ENCODE results near the gene RAET1G. TPM values are rescaled to one million over a fixed set of nuclear protein-coding genes. Genes with fewer than 3 reads are reported as not detected.
A peak's percentile ranks its signal among the peaks of the same experiment; 100 is the strongest.

Gene RAET1G
- total and polyA plus RNA-seq, 2 of the 13 experiments (the other 11 are each of a cell fraction or from before 2014, with no cell fraction given): not detected

DNA sequence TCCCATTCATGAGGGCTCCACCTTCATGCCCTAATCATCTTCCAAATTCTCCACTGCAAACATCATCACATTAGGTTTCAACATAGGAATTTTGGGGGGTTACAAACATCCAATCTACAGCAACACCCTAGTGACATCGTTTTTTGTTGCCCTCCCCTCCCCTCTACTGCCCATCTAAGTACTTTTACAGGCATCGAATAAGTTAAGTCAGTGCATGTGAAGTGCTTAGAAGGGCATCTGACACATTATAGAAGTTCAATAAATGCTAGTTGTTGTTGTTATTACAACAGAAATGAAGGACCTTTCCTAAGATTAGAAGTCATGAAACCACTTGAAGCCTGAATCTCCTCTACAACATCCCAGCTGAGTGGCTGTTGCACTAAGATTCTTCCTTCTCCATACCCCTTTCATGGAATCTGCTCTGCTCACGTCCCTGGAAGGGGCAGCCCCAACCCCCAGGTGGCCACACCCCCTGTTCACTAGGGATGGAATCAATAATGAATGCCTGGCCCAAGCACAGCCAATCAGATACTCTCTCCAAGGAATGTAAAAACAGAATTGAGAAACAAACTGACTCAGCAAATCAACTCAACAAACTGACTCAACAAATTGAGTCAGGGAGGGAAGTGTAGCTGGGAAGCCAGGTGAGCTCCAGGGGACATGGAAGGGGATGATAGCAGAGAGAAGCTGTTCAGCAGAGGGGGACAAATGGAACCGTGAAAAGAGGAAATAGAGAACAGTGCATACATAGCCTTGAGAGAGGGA is 54.9 kb downstream of the RAET1G start (continued):
- TF ChIP-seq, protein P1, sequence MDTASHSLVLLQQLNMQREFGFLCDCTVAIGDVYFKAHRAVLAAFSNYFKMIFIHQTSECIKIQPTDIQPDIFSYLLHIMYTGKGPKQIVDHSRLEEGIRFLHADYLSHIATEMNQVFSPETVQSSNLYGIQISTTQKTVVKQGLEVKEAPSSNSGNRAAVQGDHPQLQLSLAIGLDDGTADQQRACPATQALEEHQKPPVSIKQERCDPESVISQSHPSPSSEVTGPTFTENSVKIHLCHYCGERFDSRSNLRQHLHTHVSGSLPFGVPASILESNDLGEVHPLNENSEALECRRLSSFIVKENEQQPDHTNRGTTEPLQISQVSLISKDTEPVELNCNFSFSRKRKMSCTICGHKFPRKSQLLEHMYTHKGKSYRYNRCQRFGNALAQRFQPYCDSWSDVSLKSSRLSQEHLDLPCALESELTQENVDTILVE (CRISPR knock-in tag; IDR thresholded peaks at IDR 0.05): no peak
- no peak for TF ChIP-seq ZKSCAN1 (IDR thresholded peaks at IDR 0.05; ENCODE audit: low read length)
- TF ChIP-seq CBX1 (IDR thresholded peaks at IDR 0.05; ENCODE audit: low read depth): no peak
- TF ChIP-seq SALL1 (CRISPR knock-in tag; IDR thresholded peaks at IDR 0.05): no peak
- peak; percentile 33; the same call in 1 of the 2 replicates for TF ChIP-seq RFX5 (IDR thresholded peaks at IDR 0.05; ENCODE audit: low read depth, low read length)
- peak; percentile 9; the same call in 1 of the 2 replicates for TF ChIP-seq ELF1 (CRISPR knock-in tag; IDR thresholded peaks at IDR 0.05)
- TF ChIP-seq FOXP1 (IDR thresholded peaks at IDR 0.05): no peak
- peak; percentile 51; the same call in 1 of the 2 replicates for TF ChIP-seq FOXP1 (CRISPR knock-in tag; IDR thresholded peaks at IDR 0.05)
- 0 out of 2 replicates have a peak, but pooled peaks have one; percentile 38 for TF ChIP-seq NFE2L2 (IDR thresholded peaks at IDR 0.05; ENCODE audit: low read length)
- TF ChIP-seq, protein P2, sequence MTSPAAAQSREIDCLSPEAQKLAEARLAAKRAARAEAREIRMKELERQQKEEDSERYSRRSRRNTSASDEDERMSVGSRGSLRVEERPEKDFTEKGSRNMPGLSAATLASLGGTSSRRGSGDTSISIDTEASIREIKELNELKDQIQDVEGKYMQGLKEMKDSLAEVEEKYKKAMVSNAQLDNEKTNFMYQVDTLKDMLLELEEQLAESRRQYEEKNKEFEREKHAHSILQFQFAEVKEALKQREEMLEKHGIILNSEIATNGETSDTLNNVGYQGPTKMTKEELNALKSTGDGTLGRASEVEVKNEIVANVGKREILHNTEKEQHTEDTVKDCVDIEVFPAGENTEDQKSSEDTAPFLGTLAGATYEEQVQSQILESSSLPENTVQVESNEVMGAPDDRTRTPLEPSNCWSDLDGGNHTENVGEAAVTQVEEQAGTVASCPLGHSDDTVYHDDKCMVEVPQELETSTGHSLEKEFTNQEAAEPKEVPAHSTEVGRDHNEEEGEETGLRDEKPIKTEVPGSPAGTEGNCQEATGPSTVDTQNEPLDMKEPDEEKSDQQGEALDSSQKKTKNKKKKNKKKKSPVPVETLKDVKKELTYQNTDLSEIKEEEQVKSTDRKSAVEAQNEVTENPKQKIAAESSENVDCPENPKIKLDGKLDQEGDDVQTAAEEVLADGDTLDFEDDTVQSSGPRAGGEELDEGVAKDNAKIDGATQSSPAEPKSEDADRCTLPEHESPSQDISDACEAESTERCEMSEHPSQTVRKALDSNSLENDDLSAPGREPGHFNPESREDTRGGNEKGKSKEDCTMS (CRISPR knock-in tag; conservative IDR thresholded peaks at IDR 0.05): no peak
- TF ChIP-seq ZNF317 (CRISPR knock-in tag; IDR thresholded peaks at IDR 0.05): no peak
- 0 out of 2 replicates have a peak, but pooled peaks have one; percentile 28 for TF ChIP-seq ONECUT2 (CRISPR knock-in tag; IDR thresholded peaks at IDR 0.05)
- no peak for TF ChIP-seq SRSF9 (IDR thresholded peaks at IDR 0.05; ENCODE audit: borderline replicate concordance, insufficient read depth, low read depth, low read length, poor library complexity, severe bottlenecking)
- no peak for TF ChIP-seq ZNF513 (CRISPR knock-in tag; conservative IDR thresholded peaks at IDR 0.05)
- TF ChIP-seq RFXAP (CRISPR knock-in tag; IDR thresholded peaks at IDR 0.05; ENCODE audit: borderline replicate concordance): no peak
- TF ChIP-seq, protein P3, sequence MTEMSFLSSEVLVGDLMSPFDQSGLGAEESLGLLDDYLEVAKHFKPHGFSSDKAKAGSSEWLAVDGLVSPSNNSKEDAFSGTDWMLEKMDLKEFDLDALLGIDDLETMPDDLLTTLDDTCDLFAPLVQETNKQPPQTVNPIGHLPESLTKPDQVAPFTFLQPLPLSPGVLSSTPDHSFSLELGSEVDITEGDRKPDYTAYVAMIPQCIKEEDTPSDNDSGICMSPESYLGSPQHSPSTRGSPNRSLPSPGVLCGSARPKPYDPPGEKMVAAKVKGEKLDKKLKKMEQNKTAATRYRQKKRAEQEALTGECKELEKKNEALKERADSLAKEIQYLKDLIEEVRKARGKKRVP (CRISPR knock-in tag; IDR thresholded peaks at IDR 0.05): 0 out of 4 replicates have a peak, but pooled peaks of 1 of the 2 experiments have one; percentile 20
- no peak for TF ChIP-seq ELF4 (CRISPR knock-in tag; IDR thresholded peaks at IDR 0.05; ENCODE audit: borderline replicate concordance)
- no peak for TF ChIP-seq SP1 (IDR thresholded peaks at IDR 0.05)
- TF ChIP-seq SP1 (CRISPR knock-in tag; IDR thresholded peaks at IDR 0.05): 0 out of 2 replicates have a peak, but pooled peaks have one; percentile 12
